HG03039 (cell line): ENCODE measurements around the gene MRPL55.

ENCODE experiments used
- ATAC-seq: cut with Tn5 transposase; IDR thresholded peaks from one replicate; pipeline ENCODE4 v1.9.1; 2021; ENCODE audit warnings: mild to moderate bottlenecking, moderate library complexity; ENCODE audit not compliant: unreplicated experiment

MRPL55 gene

GRCh38 chr1:228102791-228103620, 6.1 kb downstream of the MRPL55 start, which contains the start of gene C1orf35:
C1orf35 (minus strand) TSS chr1:228103325; CDS start chr1:228103227, 98 bp downstream.
- ATAC-seq = peak; percentile 61

- peak; percentile 2 for ATAC-seq
These were observed 6.9 kb downstream of the MRPL55 start for GRCh38 chr1:228101994-228102790.

GRCh38 chr1:228101614-228101993, 7.5 kb downstream of the MRPL55 start:
- ATAC-seq = no peak

GRCh38 chr1:228100822-228101613, 8.1 kb downstream of the MRPL55 start:
- ATAC-seq = no peak

GRCh38 chr1:228099331-228099732, 9.8 kb downstream of the MRPL55 start:
- ATAC-seq = no peak

GRCh38 chr1:228098323-228098931, 10.7 kb downstream of the MRPL55 start:
- no peak for ATAC-seq

GRCh38 chr1:228097333-228098081, 11.6 kb downstream of the MRPL55 start:
- ATAC-seq = no peak

- ATAC-seq = no peak
These were observed 12.4 kb downstream of the MRPL55 start for GRCh38 chr1:228096416-228097332.

- ATAC-seq = no peak
These were observed 13.2 kb downstream of the MRPL55 start for GRCh38 chr1:228095938-228096337.

GRCh38 chr1:228095161-228095560, 13.9 kb downstream of the MRPL55 start:
- no peak for ATAC-seq

GRCh38 chr1:228094432-228095016, 14.6 kb downstream of the MRPL55 start:
- ATAC-seq = no peak

GRCh38 chr1:228093050-228093906, 15.8 kb downstream of the MRPL55 start:
- no peak for ATAC-seq

GRCh38 chr1:228092342-228093049, 16.6 kb downstream of the MRPL55 start:
- ATAC-seq = no peak

- no peak for ATAC-seq
These were observed 18.0 kb downstream of the MRPL55 start for GRCh38 chr1:228091084-228091483.

GRCh38 chr1:228090613-228091081, 18.5 kb downstream of the MRPL55 start:
- ATAC-seq = no peak

- no peak for ATAC-seq
These were observed 19.3 kb downstream of the MRPL55 start for GRCh38 chr1:228089519-228090380.
